Muscle layer of duodenum (tissue), 2 donors: Measurements from ENCODE around the gene STAMBPL1.

ENCODE experiments used
- H3K27ac ChIP-seq: one replicate; pipeline ENCODE4 v1.7.0; 2013; ENCODE audit warnings: mild to moderate bottlenecking, low read length
- H3K27me3 ChIP-seq: one replicate; pipeline ENCODE4 v1.7.0; 2013; ENCODE audit warnings: low read depth, mild to moderate bottlenecking, control low read depth, low read length
- H3K36me3 ChIP-seq, 2 donors: one replicate each; pipeline ENCODE4 v1.7.0; 2013; ENCODE audit warnings: low read length in 2 of 2, control low read depth in 1 of 2, mild to moderate bottlenecking in 1 of 2; ENCODE audit not compliant: insufficient read depth in 2 of 2, control insufficient read depth in 1 of 2
- H3K4me1 ChIP-seq, 2 donors: one replicate each; pipeline ENCODE4 v1.7.0; 2013; ENCODE audit warnings: low read length in 2 of 2, mild to moderate bottlenecking in 2 of 2, control low read depth in 1 of 2, moderate library complexity in 1 of 2; ENCODE audit not compliant: insufficient read depth in 2 of 2, control insufficient read depth in 1 of 2
- H3K4me3 ChIP-seq, 2 donors: one replicate each; pipeline ENCODE4 v1.7.0; 2013; ENCODE audit warnings: low read length in 2 of 2, low read depth in 1 of 2, mild to moderate bottlenecking in 1 of 2
- H3K9me3 ChIP-seq, 2 donors: one replicate each; pipeline ENCODE4 v1.7.0; 2013; ENCODE audit warnings: low read length in 2 of 2, control low read depth in 1 of 2, mild to moderate bottlenecking in 1 of 2; ENCODE audit not compliant: control insufficient read depth in 1 of 2
- donor health status: healthy.

STAMBPL1 gene

GRCh38 chr10:88957381-88957780 is 77.3 kb downstream of the STAMBPL1 start:
- Histone ChIP-seq H3K4me3 (no peak overlapping the region), H3K9me3 (no peaks in the 10 kb centered on the region), H3K27me3 (no peaks in the 10 kb centered on the region), H3K4me1 (peaks cover 0 to 4% of the 10 kb centered on the region in 2 donors), H3K36me3 (no peaks in the 10 kb centered on the region), H3K27ac (no peak overlapping the region)

- Histone ChIP-seq H3K4me3 (no peak overlapping the region), H3K36me3 (no peaks in the 10 kb centered on the region), H3K4me1 (no peaks in the 10 kb centered on the region), H3K27me3 (no peaks in the 10 kb centered on the region), H3K27ac (no peak overlapping the region), H3K9me3 (no peaks in the 10 kb centered on the region)
Observed at GRCh38 chr10:88958721-88959120, 78.7 kb downstream of the STAMBPL1 start.

GRCh38 chr10:88960802-88961201 is 80.8 kb downstream of the STAMBPL1 start:
- Histone ChIP-seq H3K27ac (no peak overlapping the region), H3K27me3 (no peaks in the 10 kb centered on the region), H3K4me3 (no peak overlapping the region), H3K36me3 (no peaks in the 10 kb centered on the region), H3K9me3 (no peaks in the 10 kb centered on the region), H3K4me1 (peaks cover 0 to 5% of the 10 kb centered on the region in 2 donors)

GRCh38 chr10:88961266-88961665 is 81.2 kb downstream of the STAMBPL1 start:
- no peaks in the 10 kb centered on the region for H3K36me3 ChIP-seq
- H3K9me3 ChIP-seq: no peaks in the 10 kb centered on the region
- H3K27me3 ChIP-seq: no peaks in the 10 kb centered on the region
- no peak overlapping the region for H3K27ac ChIP-seq
- peaks cover 0 to 5% of the 10 kb centered on the region in 2 donors for H3K4me1 ChIP-seq
- no peak overlapping the region for H3K4me3 ChIP-seq

GRCh38 chr10:88962336-88962735 is 82.3 kb downstream of the STAMBPL1 start:
- Histone ChIP-seq H3K4me1 (peaks cover 0 to 11% of the 10 kb centered on the region in 2 donors), H3K36me3 (no peaks in the 10 kb centered on the region), H3K9me3 (no peaks in the 10 kb centered on the region), H3K27ac (no peak overlapping the region), H3K27me3 (no peaks in the 10 kb centered on the region), H3K4me3 (no peak overlapping the region)

GRCh38 chr10:88963318-88963717 is 83.3 kb downstream of the STAMBPL1 start:
- H3K4me1 ChIP-seq: peaks cover 0 to 14% of the 10 kb centered on the region in 2 donors
- H3K9me3 ChIP-seq: no peaks in the 10 kb centered on the region
- H3K36me3 ChIP-seq: no peaks in the 10 kb centered on the region
- no peaks in the 10 kb centered on the region for H3K27me3 ChIP-seq
- no peak overlapping the region for H3K27ac ChIP-seq
- no peak overlapping the region for H3K4me3 ChIP-seq

GRCh38 chr10:88964360-88964759 is 84.3 kb downstream of the STAMBPL1 start:
- Histone ChIP-seq H3K27me3 (no peaks in the 10 kb centered on the region), H3K4me3 (no peak overlapping the region), H3K9me3 (no peaks in the 10 kb centered on the region), H3K36me3 (no peaks in the 10 kb centered on the region), H3K27ac (no peak overlapping the region), H3K4me1 (peaks cover 0 to 25% of the 10 kb centered on the region in 2 donors)

- H3K4me1 ChIP-seq: peaks cover 0 to 26% of the 10 kb centered on the region in 2 donors
- no peaks in the 10 kb centered on the region for H3K9me3 ChIP-seq
Observed at GRCh38 chr10:88964869-88965415, 84.9 kb downstream of the STAMBPL1 start.

GRCh38 chr10:88966797-88967196 is 86.8 kb downstream of the STAMBPL1 start:
- no peak overlapping the region for H3K4me3 ChIP-seq
- H3K36me3 ChIP-seq: no peaks in the 10 kb centered on the region
- H3K27ac ChIP-seq: no peak overlapping the region
- peaks cover 0 to 26% of the 10 kb centered on the region in 2 donors for H3K4me1 ChIP-seq
- H3K27me3 ChIP-seq: no peaks in the 10 kb centered on the region
- H3K9me3 ChIP-seq: no peaks in the 10 kb centered on the region

More at GRCh38 chr10:88964869-88965415, 84.9 kb downstream of the STAMBPL1 start:
- H3K27me3 ChIP-seq: no peaks in the 10 kb centered on the region
- H3K36me3 ChIP-seq: no peaks in the 10 kb centered on the region
- no peak overlapping the region for H3K4me3 ChIP-seq
- no peak overlapping the region for H3K27ac ChIP-seq

GRCh38 chr10:88968391-88968790 is 88.3 kb downstream of the STAMBPL1 start:
- Histone ChIP-seq H3K27ac (no peak overlapping the region), H3K27me3 (no peaks in the 10 kb centered on the region), H3K9me3 (no peaks in the 10 kb centered on the region), H3K36me3 (no peaks in the 10 kb centered on the region), H3K4me3 (no peak overlapping the region), H3K4me1 (peaks cover 0 to 26% of the 10 kb centered on the region in 2 donors)

- H3K36me3 ChIP-seq: peaks cover 0 to 5% of the 10 kb centered on the region in 2 donors
- no peaks in the 10 kb centered on the region for H3K27me3 ChIP-seq
- H3K27ac ChIP-seq: no peak overlapping the region
- no peak overlapping the region for H3K4me3 ChIP-seq
- peaks cover 0 to 28% of the 10 kb centered on the region in 2 donors for H3K4me1 ChIP-seq
- no peaks in the 10 kb centered on the region for H3K9me3 ChIP-seq
Observed at GRCh38 chr10:88971221-88972061, 91.4 kb downstream of the STAMBPL1 start.
